HepG2 (cell line): ENCODE data around the gene SP3. TPM values are rescaled to one million over a fixed set of nuclear protein-coding genes. Genes with fewer than 3 reads are reported as not detected.

Experiments used
- ATAC-seq: fragments of 200-7000 bp; cut with Tn5 transposase; 3 replicates; pipeline ENCODE4 v1.9.1; 2020; ENCODE audit warnings: mild to moderate bottlenecking, moderate library complexity
- BruUV-seq: library from RNA; stranded (reverse); fragments of 400-500 nt; replicated peaks from 2 replicates; lab custom pipeline; 2021; lab: Mats Ljungman, UMichigan
- CTCF ChIA-PET: fragments of 300-600 bp; formaldehyde crosslinking; extraction: SDS; loops from one replicate; lab custom pipeline; 2021; ENCODE audit warnings: low total read pairs, inconsistent platforms, low intra/inter-chr PET ratio; lab: Yijun Ruan, JAX
- POLR2A ChIA-PET: fragments of 350-600 bp; sonication (Branson Sonifier 250); formaldehyde crosslinking; loops from one replicate; lab custom pipeline; 2020; ENCODE audit warnings: antibody characterized with exemption, inconsistent platforms; lab: Yijun Ruan, JAX
- DNase-seq: peaks from one replicate; pipeline ENCODE4 v3.0.0-alpha.2; 2015; ENCODE audit warnings: low spot score
- FAIRE-seq: peaks from 3 replicates; lab custom pipeline; 2011; peaks lifted over from hg19 to GRCh38; lab: Jason Lieb, UNC
- H2AFZ ChIP-seq: one replicate; pipeline ENCODE4 v1.6.1; 2011; ENCODE audit warnings: low read length, inconsistent platforms
- H3K27ac ChIP-seq: fragments of 300-600 bp; 3 replicates; pipeline ENCODE4 v1.8.0; 2011; ENCODE audit warnings: mixed run types, mild to moderate bottlenecking, mixed read lengths, low read length, inconsistent platforms; ENCODE audit not compliant: insufficient read depth; ENCODE audit errors: extremely low read length
- H3K27me3 ChIP-seq, 2 experiments: fragments of 200-600 bp in 1 of 2; 2 replicates in 1 of 2; 3 replicates in 1 of 2; pipeline versions ENCODE4 v1.6.0 to v1.8.0; 2011; ENCODE audit warnings: low read length in 2 of 2, mild to moderate bottlenecking in 2 of 2, moderate library complexity in 2 of 2, inconsistent platforms in 1 of 2; ENCODE audit not compliant: insufficient read depth in 2 of 2, control insufficient read depth in 1 of 2
- H3K36me3 ChIP-seq, 2 experiments: fragments of 200-600 bp in 1 of 2; replicated peaks in 1 of 2; 2 replicates in 1 of 2; 3 replicates in 1 of 2; pipeline versions ENCODE4 v1.5.1 to v1.8.0; 2011; ENCODE audit warnings: low read length in 2 of 2, inconsistent platforms in 1 of 2; ENCODE audit not compliant: insufficient read depth in 2 of 2, control insufficient read depth in 1 of 2
- H3K4me1 ChIP-seq: 2 replicates; pipeline ENCODE4 v1.5.1; 2012; ENCODE audit warnings: low read length, inconsistent platforms; ENCODE audit not compliant: insufficient read depth
- H3K4me2 ChIP-seq: 2 replicates; pipeline ENCODE4 v1.6.0; 2011; ENCODE audit warnings: low read depth, low read length, inconsistent platforms
- H3K4me3 ChIP-seq, 3 experiments: fragments of 200-600 bp in 1 of 3; sonication (generic), shearing (Covaris generic) in 1 of 3; replicated peaks in 1 of 3; 2 replicates each; pipeline ENCODE4 v1.5.1; 2011 to 2016; ENCODE audit warnings: low read length in 3 of 3, inconsistent platforms in 2 of 3, low read depth in 2 of 3, mild to moderate bottlenecking in 2 of 3, control low read depth in 1 of 3, mixed read lengths in 1 of 3; ENCODE audit not compliant: insufficient read depth in 1 of 3
- H3K79me2 ChIP-seq: one replicate; pipeline ENCODE4 v1.6.1; 2011; ENCODE audit warnings: low read length, inconsistent platforms; ENCODE audit not compliant: insufficient read depth
- H3K9ac ChIP-seq: 2 replicates; pipeline ENCODE4 v1.6.0; 2011; ENCODE audit warnings: mild to moderate bottlenecking, low read depth, low read length, inconsistent platforms; ENCODE audit not compliant: insufficient read depth
- H3K9me3 ChIP-seq: 2 replicates; pipeline ENCODE4 v1.5.1; 2012; ENCODE audit warnings: mild to moderate bottlenecking, low read length
- H4K20me1 ChIP-seq: 2 replicates; pipeline ENCODE4 v1.6.0; 2011; ENCODE audit warnings: inconsistent platforms, mild to moderate bottlenecking, low read length, moderate library complexity; ENCODE audit not compliant: insufficient read depth
- DRAP1 ChIP-seq: IDR thresholded peaks from 2 replicates; pipeline ENCODE4 v1.6.1; 2016; ENCODE audit warnings: missing genetic modification reagents, missing compliant biosample characterization
- EEA1 ChIP-seq: sonication (generic); formaldehyde crosslinking; IDR thresholded peaks from 2 replicates; pipeline ENCODE4 v1.5.1; 2020; ENCODE audit warnings: mild to moderate bottlenecking, missing genetic modification reagents, borderline replicate concordance
- MBD4 ChIP-seq: IDR thresholded peaks from 2 replicates; pipeline ENCODE4 v1.6.1; 2012; ENCODE audit warnings: low read length, inconsistent platforms, borderline replicate concordance
- MED13 ChIP-seq: sonication (generic); formaldehyde crosslinking; IDR thresholded peaks from 2 replicates; pipeline ENCODE4 v1.5.0; 2020; ENCODE audit warnings: missing genetic modification reagents
- NFYB ChIP-seq: sonication (generic); formaldehyde crosslinking; IDR thresholded peaks from 2 replicates; pipeline ENCODE4 v1.4.0; 2020; ENCODE audit warnings: missing genetic modification reagents
- SNAPC4 ChIP-seq: sonication (generic); formaldehyde crosslinking; IDR thresholded peaks from 2 replicates; pipeline ENCODE4 v1.4.0; 2020; ENCODE audit warnings: mild to moderate bottlenecking, missing genetic modification reagents
- ZNF672 ChIP-seq: sonication (generic); formaldehyde crosslinking; IDR thresholded peaks from 2 replicates; pipeline ENCODE4 v1.8.1; 2022; ENCODE audit warnings: missing genetic modification reagents
- WGBS: methylation state at CpG from one replicate; pipeline ENCODE4 v1.1.6; 2017; ENCODE audit warnings: low lambda C conversion rate; 5-methylcytosine and 5-hydroxymethylcytosine counted together
- in situ Hi-C: cut with HindIII; loops from 2 replicates; pipeline ENCODE4 v1.10.0; 2017; ENCODE audit warnings: low pct_unique_long_range_greater_than_20kb; ENCODE audit not compliant: extremely low pct_ligation_motif_present
- intact Hi-C: fragments of 100-400 bp; cut with micrococcal nuclease; formaldehyde crosslinking; loops from one replicate; pipeline ENCODE4 v1.10.0; 2022; ENCODE audit not compliant: unreplicated experiment
- polyA plus RNA-seq, 8 experiments: library from polyadenylated mRNA; depleted of rRNA in 3 of 8; stranded (reverse) in 7 of 8; unstranded in 1 of 8; fragments of >200 nt; fragmentation: Illumina TruSeq in 4 of 8; extraction: Trizol in 4 of 8; gene quantifications; 2 replicates each; pipeline versions ENCODE4 v1.2.1 to v1.2.3, GENCODE V29; 2011 to 2016; ENCODE audit warnings: low read depth in 4 of 8, missing spikeins in 1 of 8, mixed read lengths in 1 of 8; ENCODE audit not compliant: insufficient read depth in 1 of 8
- total RNA-seq, 5 experiments: library from RNA; depleted of rRNA; stranded (reverse); fragments of >200 nt; fragmentation: Illumina TruSeq; extraction: Trizol; gene quantifications; 2 replicates each; pipeline ENCODE4 v1.2.3, GENCODE V29; 2016; ENCODE audit warnings: low read depth in 1 of 5
- TF ChIP-seq, protein P1 (sequence below): sonication (generic); formaldehyde crosslinking; IDR thresholded peaks from 2 replicates; pipeline ENCODE4 v1.4.0; 2020; ENCODE audit warnings: low read depth, missing genetic modification reagents

Gene SP3
- total and polyA plus RNA-seq, 2 of the 13 experiments (the other 11 are each of a cell fraction or from before 2014, with no cell fraction given) = 57.3 to 132 TPM

DNA sequence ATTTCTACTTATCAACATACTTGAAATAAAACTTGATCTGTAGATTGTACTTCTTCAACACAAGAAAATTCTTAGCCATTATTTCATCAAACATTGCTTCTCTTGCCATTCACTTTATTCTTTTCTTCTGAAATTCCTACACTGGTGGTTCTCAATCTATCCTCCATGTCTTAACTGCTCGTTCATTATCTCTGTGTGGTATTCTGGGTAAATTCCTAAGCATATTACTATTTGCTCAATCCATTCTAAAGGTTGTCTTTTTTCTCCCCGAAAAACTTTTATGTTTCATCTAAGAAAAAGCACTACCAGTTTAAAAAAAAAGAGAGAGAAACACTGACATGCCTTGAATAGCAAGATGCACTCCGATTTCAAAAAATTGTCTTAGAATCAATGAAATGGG is 18.0 kb downstream of the SP3 start:
- WGBS = 88% methylated on average over 3 of the region's 3 CpGs
- Histone ChIP-seq H4K20me1 (peaks cover 50% of the 10 kb centered on the region), H3K27me3 (no peaks in the 10 kb centered on the region), H3K4me2 (no peak overlapping the region), H3K9me3 (no peaks in the 10 kb centered on the region), H3K4me1 (peaks cover 14% of the 10 kb centered on the region), H3K27ac (no peak overlapping the region), H2AFZ (no peak overlapping the region), H3K36me3 (peaks cover 2 to 7% of the 10 kb centered on the region in 2 experiments; a peak in 3 of 5 replicates), H3K4me3 (no peak overlapping the region), H3K79me2 (peaks cover 100% of the 10 kb centered on the region), H3K9ac (no peak overlapping the region)
- no peak for DNase-seq
- in situ Hi-C loops = no loop called here
- BruUV-seq = no TSS peak
- ATAC-seq = no peak
- CTCF ChIA-PET = no interaction called here
- FAIRE-seq = no peak
- intact Hi-C loops = no loop called here
- POLR2A ChIA-PET = no interaction called here
- TF ChIP-seq MBD4 = no peak
- TF ChIP-seq NFYB (CRISPR knock-in tag) = no peak
- TF ChIP-seq ZNF672 (CRISPR knock-in tag) = no peak
- no peak for TF ChIP-seq MED13 (CRISPR knock-in tag)
- no peak for TF ChIP-seq SNAPC4 (CRISPR knock-in tag)
- TF ChIP-seq, protein P1, sequence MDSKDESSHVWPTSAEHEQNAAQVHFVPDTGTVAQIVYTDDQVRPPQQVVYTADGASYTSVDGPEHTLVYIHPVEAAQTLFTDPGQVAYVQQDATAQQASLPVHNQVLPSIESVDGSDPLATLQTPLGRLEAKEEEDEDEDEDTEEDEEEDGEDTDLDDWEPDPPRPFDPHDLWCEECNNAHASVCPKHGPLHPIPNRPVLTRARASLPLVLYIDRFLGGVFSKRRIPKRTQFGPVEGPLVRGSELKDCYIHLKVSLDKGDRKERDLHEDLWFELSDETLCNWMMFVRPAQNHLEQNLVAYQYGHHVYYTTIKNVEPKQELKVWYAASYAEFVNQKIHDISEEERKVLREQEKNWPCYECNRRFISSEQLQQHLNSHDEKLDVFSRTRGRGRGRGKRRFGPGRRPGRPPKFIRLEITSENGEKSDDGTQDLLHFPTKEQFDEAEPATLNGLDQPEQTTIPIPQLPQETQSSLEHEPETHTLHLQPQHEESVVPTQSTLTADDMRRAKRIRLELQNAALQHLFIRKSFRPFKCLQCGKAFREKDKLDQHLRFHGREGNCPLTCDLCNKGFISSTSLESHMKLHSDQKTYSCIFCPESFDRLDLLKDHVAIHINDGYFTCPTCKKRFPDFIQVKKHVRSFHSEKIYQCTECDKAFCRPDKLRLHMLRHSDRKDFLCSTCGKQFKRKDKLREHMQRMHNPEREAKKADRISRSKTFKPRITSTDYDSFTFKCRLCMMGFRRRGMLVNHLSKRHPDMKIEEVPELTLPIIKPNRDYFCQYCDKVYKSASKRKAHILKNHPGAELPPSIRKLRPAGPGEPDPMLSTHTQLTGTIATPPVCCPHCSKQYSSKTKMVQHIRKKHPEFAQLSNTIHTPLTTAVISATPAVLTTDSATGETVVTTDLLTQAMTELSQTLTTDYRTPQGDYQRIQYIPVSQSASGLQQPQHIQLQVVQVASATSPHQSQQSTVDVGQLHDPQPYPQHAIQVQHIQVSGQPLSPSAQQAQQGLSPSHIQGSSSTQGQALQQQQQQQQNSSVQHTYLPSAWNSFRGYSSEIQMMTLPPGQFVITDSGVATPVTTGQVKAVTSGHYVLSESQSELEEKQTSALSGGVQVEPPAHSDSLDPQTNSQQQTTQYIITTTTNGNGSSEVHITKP (CRISPR knock-in tag) = no peak
- TF ChIP-seq EEA1 (CRISPR knock-in tag) = no peak
- no peak for TF ChIP-seq DRAP1
- TF ChIP-seq, all 625 proteins: peak for 0
